IMR-90 (cell line): ENCODE measurements around the gene CEBPE. TPM values are rescaled to one million over a fixed set of nuclear protein-coding genes. Genes with fewer than 3 reads are reported as not detected.

ENCODE experiments used
- ATAC-seq: fragments of 200-7000 bp; cut with Tn5 transposase; 2 replicates; pipeline ENCODE4 v1.9.1; 2020; ENCODE audit warnings: low read depth, mild to moderate bottlenecking, moderate library complexity
- BruUV-seq: library from RNA; stranded (reverse); fragments of 400-500 nt; replicated peaks from 2 replicates; lab custom pipeline; 2021; lab: Mats Ljungman, UMichigan
- CTCF ChIA-PET: fragments of 300-600 bp; formaldehyde crosslinking; extraction: SDS; loops from one replicate; lab custom pipeline; 2021; ENCODE audit warnings: antibody characterized with exemption; lab: Yijun Ruan, JAX
- POLR2A ChIA-PET: fragments of 300-600 bp; sonication (Branson Sonifier 250); formaldehyde crosslinking; loops from one replicate; lab custom pipeline; 2022; ENCODE audit warnings: antibody characterized with exemption; ENCODE audit not compliant: unreplicated experiment; lab: Charles Lee
- DNase-seq: peaks from one replicate; pipeline ENCODE4 v3.0.0; 2013
- H2AFZ ChIP-seq: replicated peaks from 2 replicates; pipeline ENCODE3; 2013; ENCODE audit warnings: low read length, mild to moderate bottlenecking; ENCODE audit not compliant: poor library complexity
- H2AK5ac ChIP-seq: 2 replicates; pipeline ENCODE4 v1.6.1; 2013; ENCODE audit warnings: low read depth, low read length, inconsistent platforms
- H2AK9ac ChIP-seq: replicated peaks from 2 replicates; pipeline ENCODE3; 2013; ENCODE audit warnings: mild to moderate bottlenecking, low read depth, low read length, moderate library complexity; ENCODE audit not compliant: poor library complexity
- H2BK120ac ChIP-seq: 2 replicates; pipeline ENCODE4 v1.6.1; 2013; ENCODE audit warnings: low read depth, low read length, inconsistent platforms
- H2BK15ac ChIP-seq: 3 replicates; pipeline ENCODE4 v1.6.1; 2013; ENCODE audit warnings: low read depth, low read length, inconsistent platforms
- H2BK20ac ChIP-seq: 2 replicates; pipeline ENCODE4 v1.6.1; 2013; ENCODE audit warnings: low read depth, mild to moderate bottlenecking, inconsistent platforms, low read length, moderate library complexity
- H2BK5ac ChIP-seq: 2 replicates; pipeline ENCODE4 v1.6.1; 2013; ENCODE audit warnings: mild to moderate bottlenecking, low read depth, low read length, inconsistent platforms; ENCODE audit not compliant: poor library complexity, severe bottlenecking
- H3K14ac ChIP-seq: replicated peaks from 2 replicates; pipeline ENCODE4 v1.6.1; 2013; ENCODE audit warnings: low read depth, low read length, inconsistent platforms
- H3K18ac ChIP-seq: 2 replicates; pipeline ENCODE4 v1.6.1; 2013; ENCODE audit warnings: low read depth, low read length, control low read depth
- H3K23ac ChIP-seq: 2 replicates; pipeline ENCODE4 v1.6.1; 2013; ENCODE audit warnings: low read depth, low read length, inconsistent platforms
- H3K27ac ChIP-seq: 2 replicates; pipeline ENCODE4 v1.5.1; 2013; ENCODE audit warnings: mild to moderate bottlenecking, control low read depth, low read length; ENCODE audit not compliant: insufficient read depth
- H3K27me3 ChIP-seq: 2 replicates; pipeline ENCODE4 v1.6.1; 2013; ENCODE audit warnings: low read length; ENCODE audit not compliant: control insufficient read depth, insufficient read depth
- H3K36me3 ChIP-seq: 2 replicates; pipeline ENCODE4 v1.6.1; 2013; ENCODE audit warnings: low read length, mixed read lengths; ENCODE audit not compliant: control insufficient read depth, insufficient read depth
- H3K4ac ChIP-seq: 2 replicates; pipeline ENCODE4 v1.6.1; 2013; ENCODE audit warnings: low read depth, low read length, inconsistent platforms
- H3K4me1 ChIP-seq: 2 replicates; pipeline ENCODE4 v1.6.1; 2013; ENCODE audit warnings: low read length, mixed read lengths; ENCODE audit not compliant: control insufficient read depth, insufficient read depth
- H3K4me2 ChIP-seq: 2 replicates; pipeline ENCODE4 v1.6.1; 2013; ENCODE audit warnings: low read depth, mild to moderate bottlenecking, control low read depth, low read length, moderate library complexity
- H3K4me3 ChIP-seq: 2 replicates; pipeline ENCODE4 v1.5.1; 2013; ENCODE audit warnings: low read depth, mild to moderate bottlenecking, control low read depth, low read length, moderate library complexity; ENCODE audit not compliant: insufficient read depth
- H3K56ac ChIP-seq: 2 replicates; pipeline ENCODE4 v1.6.1; 2013; ENCODE audit warnings: low read length, inconsistent platforms; ENCODE audit not compliant: insufficient read depth; ENCODE audit errors: extremely low read depth
- H3K79me1 ChIP-seq, 2 experiments: 2 replicates each; pipeline ENCODE4 v1.6.1; 2013; ENCODE audit warnings: low read length in 2 of 2, inconsistent platforms in 1 of 2, low read depth in 1 of 2
- H3K9ac ChIP-seq: 2 replicates; pipeline ENCODE4 v1.6.1; 2013; ENCODE audit warnings: low read depth, low read length, control low read depth
- H3K9me1 ChIP-seq: 2 replicates; pipeline ENCODE4 v1.6.1; 2013; ENCODE audit warnings: low read length, inconsistent platforms; ENCODE audit not compliant: insufficient read depth
- H3K9me3 ChIP-seq: 2 replicates; pipeline ENCODE4 v1.6.1; 2013; ENCODE audit warnings: low read length; ENCODE audit not compliant: control insufficient read depth, insufficient read depth
- H4K20me1 ChIP-seq: 2 replicates; pipeline ENCODE4 v1.6.1; 2013; ENCODE audit warnings: low read length, inconsistent platforms; ENCODE audit not compliant: insufficient read depth
- H4K5ac ChIP-seq: 2 replicates; pipeline ENCODE4 v1.6.1; 2013; ENCODE audit warnings: mild to moderate bottlenecking, low read depth, low read length, control low read depth
- H4K8ac ChIP-seq, 2 experiments: 2 replicates each; pipeline ENCODE4 v1.6.1; 2013; ENCODE audit warnings: low read depth in 2 of 2, low read length in 2 of 2, control low read depth in 1 of 2, inconsistent platforms in 1 of 2
- H4K91ac ChIP-seq: 2 replicates; pipeline ENCODE4 v1.6.1; 2013; ENCODE audit warnings: low read depth, low read length, inconsistent platforms; ENCODE audit not compliant: insufficient read depth
- CEBPB ChIP-seq: IDR thresholded peaks from 2 replicates; pipeline ENCODE4 v1.6.1; 2012; ENCODE audit warnings: low read depth, low read length, improper control_type of control experiment
- POLR2A ChIP-seq: IDR thresholded peaks from 2 replicates; pipeline ENCODE4 v1.6.1; 2012; ENCODE audit warnings: mild to moderate bottlenecking, low read depth, low read length
- WGBS, 2 experiments: methylation state at CpG; one replicate each; pipeline versions ENCODE4 v1.1.5 to v1.1.7; 2013; ENCODE audit warnings: missing lambda C conversion rate in 2 of 2; ENCODE audit not compliant: insufficient read length in 1 of 2; ENCODE audit errors: extremely low coverage in 2 of 2; 5-methylcytosine and 5-hydroxymethylcytosine counted together
- dilution Hi-C: fragments of 300-500 bp; cut with HindIII; formaldehyde crosslinking; loops from one replicate; pipeline ENCODE4 v1.14.3; 2018; ENCODE audit warnings: low sequenced_read_pairs; ENCODE audit not compliant: unreplicated experiment
- in situ Hi-C: fragments of 300-500 bp; cut with MboI; formaldehyde crosslinking; loops from 3 replicates; pipeline ENCODE4 v1.14.3; 2019; ENCODE audit warnings: low sequenced_read_pairs, inconsistent platforms, mixed read lengths
- intact Hi-C: fragments of 100-400 bp; cut with micrococcal nuclease; formaldehyde crosslinking; loops from 2 replicates; pipeline ENCODE4 v1.10.0; 2022
- polyA plus RNA-seq, 3 experiments: library from polyadenylated mRNA; depleted of rRNA; stranded (reverse); fragments of >200 nt; gene quantifications; 2 replicates each; pipeline ENCODE4 v1.2.3, GENCODE V29; 2012; ENCODE audit warnings: low replicate concordance in 1 of 3
- total RNA-seq: library from RNA; depleted of rRNA; stranded (reverse); fragments of >200 nt; gene quantifications from 2 replicates; pipeline ENCODE4 v1.2.3, GENCODE V29; 2012

CEBPE gene
- total and polyA plus RNA-seq, 2 of the 4 experiments (the other 2 are of a cell fraction) = 0.05 TPM; not detected in 1

- Histone ChIP-seq H2BK5ac (peak overlapping the region; percentile 90), H3K4me3 (no peak overlapping the region), H3K18ac (peak overlapping the region; percentile 75; the same call in 1 of the 2 replicates), H3K4me2 (peak overlapping the region; percentile 13; the same call in 1 of the 2 replicates), H2BK20ac (peak overlapping the region; percentile 94), H4K5ac (peak overlapping the region; percentile 43; the same call in 1 of the 2 replicates), H3K9me1 (peaks cover 6% of the 10 kb centered on the region), H2BK120ac (peak overlapping the region; percentile 91), H3K27me3 (no peaks in the 10 kb centered on the region), H3K9me3 (no peaks in the 10 kb centered on the region), H2AK5ac (peak overlapping the region; percentile 90), H3K9ac (peak overlapping the region; percentile 11; the same call in 1 of the 2 replicates), H4K91ac (peak overlapping the region; percentile 89), H4K8ac (peak overlapping the region; percentile 53 to 79), H3K4me1 (peaks cover 14% of the 10 kb centered on the region), H2AK9ac (peak overlapping the region; percentile 84), H3K56ac (peak overlapping the region; percentile 12), H3K36me3 (peaks cover 48% of the 10 kb centered on the region), H3K23ac (peak overlapping the region; percentile 81), H3K14ac (peak overlapping the region; percentile 94), H4K20me1 (no peaks in the 10 kb centered on the region), H2AFZ (no peak overlapping the region), H3K4ac (peak overlapping the region; percentile 96), H3K27ac (peak overlapping the region; percentile 93), H2BK15ac (peak overlapping the region; percentile 46; the same call in 2 of the 3 replicates), H3K79me1 (peaks cover 21 to 47% of the 10 kb centered on the region in 2 experiments)
- CTCF ChIA-PET = interaction anchor here (1.5 to 2.5 kb wide), 2 partner anchors 11 to 16 kb away, joined by 8 read pairs; partner anchors contain the start of genes ACIN1 and C14orf119
- no TSS peak for BruUV-seq
- intact Hi-C loops = loop anchor here (2.0 to 5.0 kb wide), 2 partner anchors 15 to 108 kb away; partner anchors contain the start of genes ACIN1 and C14orf119
- peak; percentile 15; the same call in 1 of the 2 replicates for ATAC-seq
- no CpG with 5 or more reads among the region's 2 CpGs for WGBS, 2 experiments
- TF ChIP-seq CEBPB (no peak), POLR2A (peak; percentile 26; the same call in 1 of the 2 replicates)
- dilution Hi-C loops = no loop called here
- DNase-seq = peak; percentile 52
- POLR2A ChIA-PET = interaction anchor here (1.0 to 1.7 kb wide), 4 partner anchors 8 to 16 kb away, joined by 3 to 6 read pairs (median 4); partner anchors contain the start of genes ACIN1 and C14orf119
- in situ Hi-C loops = loop anchor here (25.0 kb wide), 1 partner anchor 1058 kb away; the partner anchor contains the start of genes EMC9, FITM1, PSME1 and PSME2
Measured at GRCh38 chr14:23079716-23080115, 39.3 kb downstream of the CEBPE start.
